NB4 (cell line): Measurements from ENCODE around the gene CUX1.

Source experiments
- DNase-seq: peaks from one replicate; pipeline ENCODE4 v3.0.0; 2010; ENCODE audit warnings: low read depth
- H3K4me3 ChIP-seq: one replicate; pipeline ENCODE4 v1.5.1; 2011; ENCODE audit warnings: mild to moderate bottlenecking, low read depth, low read length, moderate library complexity
- MYC ChIP-seq: IDR thresholded peaks from 2 replicates; pipeline ENCODE4 v1.6.1; 2011; ENCODE audit warnings: low read depth, low read length
- POLR2A ChIP-seq: IDR thresholded peaks from 2 replicates; pipeline ENCODE4 v1.6.1; 2011; ENCODE audit warnings: mild to moderate bottlenecking; ENCODE audit not compliant: insufficient read length; ENCODE audit errors: extremely low read depth
- TF ChIP-seq, protein P1 (sequence below): IDR thresholded peaks from one replicate; pipeline ENCODE4 v1.5.1; 2012; ENCODE audit warnings: low read depth, low read length
- TF ChIP-seq, protein P2 (sequence below): IDR thresholded peaks from 2 replicates; pipeline ENCODE4 v1.6.1; 2011; ENCODE audit warnings: low read depth, low read length

Gene CUX1

GRCh38 chr7:101943889-101944600 is 126.6 kb downstream of the CUX1 start:
- DNase-seq: no peak
- H3K4me3 ChIP-seq: no peak overlapping the region
- TF ChIP-seq, protein P1, sequence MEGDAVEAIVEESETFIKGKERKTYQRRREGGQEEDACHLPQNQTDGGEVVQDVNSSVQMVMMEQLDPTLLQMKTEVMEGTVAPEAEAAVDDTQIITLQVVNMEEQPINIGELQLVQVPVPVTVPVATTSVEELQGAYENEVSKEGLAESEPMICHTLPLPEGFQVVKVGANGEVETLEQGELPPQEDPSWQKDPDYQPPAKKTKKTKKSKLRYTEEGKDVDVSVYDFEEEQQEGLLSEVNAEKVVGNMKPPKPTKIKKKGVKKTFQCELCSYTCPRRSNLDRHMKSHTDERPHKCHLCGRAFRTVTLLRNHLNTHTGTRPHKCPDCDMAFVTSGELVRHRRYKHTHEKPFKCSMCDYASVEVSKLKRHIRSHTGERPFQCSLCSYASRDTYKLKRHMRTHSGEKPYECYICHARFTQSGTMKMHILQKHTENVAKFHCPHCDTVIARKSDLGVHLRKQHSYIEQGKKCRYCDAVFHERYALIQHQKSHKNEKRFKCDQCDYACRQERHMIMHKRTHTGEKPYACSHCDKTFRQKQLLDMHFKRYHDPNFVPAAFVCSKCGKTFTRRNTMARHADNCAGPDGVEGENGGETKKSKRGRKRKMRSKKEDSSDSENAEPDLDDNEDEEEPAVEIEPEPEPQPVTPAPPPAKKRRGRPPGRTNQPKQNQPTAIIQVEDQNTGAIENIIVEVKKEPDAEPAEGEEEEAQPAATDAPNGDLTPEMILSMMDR: no peak
- TF ChIP-seq, protein P2, sequence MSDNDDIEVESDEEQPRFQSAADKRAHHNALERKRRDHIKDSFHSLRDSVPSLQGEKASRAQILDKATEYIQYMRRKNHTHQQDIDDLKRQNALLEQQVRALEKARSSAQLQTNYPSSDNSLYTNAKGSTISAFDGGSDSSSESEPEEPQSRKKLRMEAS: no peak
- TF ChIP-seq MYC (no peak), POLR2A (no peak)

- TF ChIP-seq POLR2A (no peak), MYC (no peak)
- TF ChIP-seq, protein P2: no peak
- TF ChIP-seq, protein P1: no peak
- no peak overlapping the region for H3K4me3 ChIP-seq
- no peak for DNase-seq
Observed at GRCh38 chr7:101944611-101945010, 127.2 kb downstream of the CUX1 start.

DNA sequence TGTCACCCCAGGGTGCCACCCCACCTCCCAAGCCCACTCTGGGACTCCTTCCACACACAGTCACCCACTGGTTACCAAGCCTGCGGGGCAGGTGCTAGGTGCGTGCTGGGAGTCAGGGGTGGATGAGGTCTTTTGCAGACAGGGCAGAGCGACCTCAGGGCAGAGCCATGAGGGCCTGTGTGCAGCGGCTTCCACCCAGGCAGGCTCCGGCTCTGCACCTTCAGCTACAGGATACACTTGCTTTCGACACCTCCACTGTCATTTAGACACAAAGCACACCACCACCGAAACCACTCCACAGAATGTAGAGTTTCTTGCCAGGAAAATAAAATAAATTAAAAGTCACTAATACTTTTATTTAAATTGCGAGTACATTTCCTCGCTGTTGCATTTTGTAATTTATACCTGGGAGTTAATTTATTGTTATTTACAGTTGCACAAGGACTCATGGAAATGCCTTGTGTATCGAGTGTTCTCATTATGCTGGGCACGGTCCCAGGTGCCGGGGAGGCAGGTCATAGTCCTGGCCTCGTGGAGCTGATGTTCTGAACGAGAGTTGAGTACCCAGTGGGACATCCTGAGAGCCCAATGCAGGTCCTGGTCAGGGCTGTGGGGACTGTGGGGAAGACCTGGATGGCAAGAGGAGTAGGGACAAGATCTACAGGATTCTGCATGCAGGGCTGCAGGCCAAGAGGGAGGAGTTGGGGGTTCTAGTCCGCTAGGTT is 127.8 kb downstream of the CUX1 start:
- no peak overlapping the region for H3K4me3 ChIP-seq
- TF ChIP-seq POLR2A (no peak), MYC (no peak)
- TF ChIP-seq, protein P1: no peak
- TF ChIP-seq, protein P2: no peak
- DNase-seq: no peak

DNA sequence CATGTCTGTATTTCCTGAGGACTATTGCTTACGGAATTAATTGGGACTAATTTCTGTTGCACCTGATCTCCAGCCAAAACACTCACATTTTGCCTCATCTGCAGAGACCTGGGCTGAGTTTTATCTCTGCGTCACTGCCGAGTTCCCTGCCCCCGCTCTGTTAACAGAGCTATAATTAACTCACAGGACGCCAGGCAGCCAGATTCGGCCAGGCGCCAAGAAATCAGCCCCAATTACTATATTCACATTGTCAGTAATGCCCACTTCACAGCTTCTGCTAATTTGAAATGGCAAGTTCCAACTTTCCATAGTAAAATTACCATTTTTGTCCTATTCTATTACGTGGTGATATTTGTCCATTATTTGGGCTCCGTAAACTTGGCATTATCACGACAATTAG is 130.5 kb downstream of the CUX1 start:
- TF ChIP-seq, protein P1: no peak
- TF ChIP-seq, protein P2: no peak
- TF ChIP-seq POLR2A: no peak
- no peak for TF ChIP-seq MYC
- no peak for DNase-seq
- H3K4me3 ChIP-seq: no peak overlapping the region

DNA sequence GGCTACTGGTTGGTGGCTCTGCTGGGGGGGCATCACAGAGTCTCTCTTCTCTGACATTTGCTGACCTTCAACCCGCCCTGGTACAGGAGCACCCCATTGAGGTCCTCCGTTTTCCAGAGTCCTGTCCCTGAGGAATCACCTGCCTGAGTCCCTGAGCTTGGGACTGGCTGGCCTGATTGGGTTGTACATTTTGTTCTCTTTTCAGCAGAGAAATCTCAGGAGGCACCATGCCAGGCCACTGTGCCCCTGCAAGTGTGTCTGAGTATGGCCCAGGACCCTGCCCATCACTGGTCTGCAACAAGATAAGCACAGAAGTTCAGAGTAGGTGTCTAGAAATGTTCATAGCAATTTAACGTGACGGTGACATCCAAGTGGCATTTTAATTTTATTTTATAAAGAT is 131.2 kb downstream of the CUX1 start:
- TF ChIP-seq MYC: no peak
- no peak for TF ChIP-seq POLR2A
- TF ChIP-seq, protein P2: no peak
- TF ChIP-seq, protein P1: no peak
- no peak overlapping the region for H3K4me3 ChIP-seq
- DNase-seq: no peak
